ENCODE results near the gene PTAR1. TPM values are rescaled to one million over a fixed set of nuclear protein-coding genes. Genes with fewer than 3 reads are reported as not detected.
A peak's percentile ranks its signal among the peaks of the same experiment; 100 is the strongest.

PTAR1 gene
- total RNA-seq, 1 donor from 2014 or later: 76.8 TPM

DNA sequence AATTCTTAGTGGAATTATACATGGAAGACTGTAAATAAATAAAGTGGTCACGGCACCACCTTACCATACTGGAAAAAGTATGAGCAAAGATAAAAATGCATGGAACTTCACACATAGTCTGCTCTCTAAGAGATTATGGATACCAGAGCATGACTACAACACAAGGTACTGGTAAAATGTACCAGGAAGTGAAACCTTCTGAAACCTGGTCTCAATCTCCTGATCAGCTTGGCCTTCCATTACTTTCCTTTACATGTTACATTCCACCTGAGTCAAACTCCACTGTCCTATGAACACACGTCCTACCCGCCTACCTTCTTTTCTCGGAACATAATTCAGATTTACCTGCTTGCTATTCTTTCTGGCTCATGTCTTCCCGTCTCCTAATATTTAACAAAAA is 15.9 kb downstream of the PTAR1 start:
- Histone ChIP-seq H3K27me3 (ENCODE audit: insufficient read depth, low read length) (no peaks in the 10 kb centered on the region), H4K20me1 (ENCODE audit: insufficient read depth, low read length) (peaks cover 37% of the 10 kb centered on the region), H3K9me3 (ENCODE audit: insufficient read depth, low read depth, low read length) (no peaks in the 10 kb centered on the region), H3K36me3 (ENCODE audit: insufficient read depth, low read length) (peaks cover 3% of the 10 kb centered on the region), H3K4me2 (ENCODE audit: low read length) (no peak overlapping the region), H2AFZ (ENCODE audit: low read depth, low read length) (no peak overlapping the region), H3K27ac (ENCODE audit: low read depth, low read length) (no peak overlapping the region), H3K79me2 (ENCODE audit: insufficient read depth, low read length) (peaks cover 69% of the 10 kb centered on the region), H3K4me3 (ENCODE audit: insufficient read depth, low read depth, low read length) (no peak overlapping the region), H3K9ac (ENCODE audit: low read length) (no peak overlapping the region), H3K4me1 (ENCODE audit: insufficient read depth, low read length) (peaks cover 3% of the 10 kb centered on the region)
- no peak for FAIRE-seq
- Mint-ChIP-seq H3K36me3 (ENCODE audit: low read depth, unreplicated experiment) (peaks cover 2% of the 10 kb centered on the region), H3K4me1 (ENCODE audit: low read depth, unreplicated experiment) (peaks cover 35% of the 10 kb centered on the region), H3K27me3 (ENCODE audit: low read depth, unreplicated experiment) (no peaks in the 10 kb centered on the region), H3K27ac (ENCODE audit: unreplicated experiment) (no peak overlapping the region), H3K4me3 (ENCODE audit: unreplicated experiment) (no peak overlapping the region), H3K9me3 (ENCODE audit: unreplicated experiment) (no peaks in the 10 kb centered on the region)
- TF ChIP-seq CTCF (IDR thresholded peaks at IDR 0.05; ENCODE audit: insufficient read depth, low read depth, low read length): no peak
- TF ChIP-seq EZH2 (IDR thresholded peaks at IDR 0.05; ENCODE audit: insufficient read depth, low read length): no peak
- no peak for DNase-seq (ENCODE audit: low read depth)

- Mint-ChIP-seq H3K4me3 (ENCODE audit: unreplicated experiment) (no peak overlapping the region), H3K27ac (ENCODE audit: unreplicated experiment) (no peak overlapping the region), H3K27me3 (ENCODE audit: low read depth, unreplicated experiment) (no peaks in the 10 kb centered on the region), H3K36me3 (ENCODE audit: low read depth, unreplicated experiment) (peaks cover 8% of the 10 kb centered on the region), H3K4me1 (ENCODE audit: low read depth, unreplicated experiment) (peaks cover 16% of the 10 kb centered on the region), H3K9me3 (ENCODE audit: unreplicated experiment) (no peaks in the 10 kb centered on the region)
- Histone ChIP-seq H3K4me1 (ENCODE audit: insufficient read depth, low read length) (no peaks in the 10 kb centered on the region), H2AFZ (ENCODE audit: low read depth, low read length) (no peak overlapping the region), H4K20me1 (ENCODE audit: insufficient read depth, low read length) (peaks cover 15% of the 10 kb centered on the region), H3K9ac (ENCODE audit: low read length) (no peak overlapping the region), H3K4me2 (ENCODE audit: low read length) (no peak overlapping the region), H3K36me3 (ENCODE audit: insufficient read depth, low read length) (peaks cover under 1% of the 10 kb centered on the region), H3K27ac (ENCODE audit: low read depth, low read length) (no peak overlapping the region), H3K79me2 (ENCODE audit: insufficient read depth, low read length) (peaks cover 52% of the 10 kb centered on the region), H3K4me3 (ENCODE audit: insufficient read depth, low read depth, low read length) (no peak overlapping the region), H3K27me3 (ENCODE audit: insufficient read depth, low read length) (no peaks in the 10 kb centered on the region), H3K9me3 (ENCODE audit: insufficient read depth, low read depth, low read length) (no peaks in the 10 kb centered on the region)
- peak; percentile 17 for FAIRE-seq
- no peak for DNase-seq (ENCODE audit: low read depth)
- TF ChIP-seq EZH2 (IDR thresholded peaks at IDR 0.05; ENCODE audit: insufficient read depth, low read length): no peak
- TF ChIP-seq CTCF (IDR thresholded peaks at IDR 0.05; ENCODE audit: insufficient read depth, low read depth, low read length): no peak
These were observed 18.8 kb downstream of the PTAR1 start for GRCh38 chr9:69740872-69741505.

- H3K4me3 Mint-ChIP-seq (ENCODE audit: unreplicated experiment): no peak overlapping the region
- Histone ChIP-seq H4K20me1 (ENCODE audit: insufficient read depth, low read length) (no peaks in the 10 kb centered on the region), H3K4me1 (ENCODE audit: insufficient read depth, low read length) (no peaks in the 10 kb centered on the region), H2AFZ (ENCODE audit: low read depth, low read length) (no peak overlapping the region), H3K36me3 (ENCODE audit: insufficient read depth, low read length) (peaks cover 36% of the 10 kb centered on the region), H3K4me2 (ENCODE audit: low read length) (no peak overlapping the region), H3K4me3 (ENCODE audit: insufficient read depth, low read depth, low read length) (no peak overlapping the region), H3K9ac (ENCODE audit: low read length) (no peak overlapping the region), H3K79me2 (ENCODE audit: insufficient read depth, low read length) (peaks cover 7% of the 10 kb centered on the region), H3K27me3 (ENCODE audit: insufficient read depth, low read length) (no peaks in the 10 kb centered on the region), H3K27ac (ENCODE audit: low read depth, low read length) (no peak overlapping the region), H3K9me3 (ENCODE audit: insufficient read depth, low read depth, low read length) (no peaks in the 10 kb centered on the region)
- no peak overlapping the region for H3K27ac Mint-ChIP-seq (ENCODE audit: unreplicated experiment)
- H3K36me3 Mint-ChIP-seq (ENCODE audit: low read depth, unreplicated experiment): peaks cover 12% of the 10 kb centered on the region
- no peaks in the 10 kb centered on the region for H3K27me3 Mint-ChIP-seq (ENCODE audit: low read depth, unreplicated experiment)
- FAIRE-seq (no peak), DNase-seq (ENCODE audit: low read depth) (no peak)
- TF ChIP-seq CTCF (IDR thresholded peaks at IDR 0.05; ENCODE audit: insufficient read depth, low read depth, low read length): no peak
- no peak for TF ChIP-seq EZH2 (IDR thresholded peaks at IDR 0.05; ENCODE audit: insufficient read depth, low read length)
- H3K9me3 Mint-ChIP-seq (ENCODE audit: unreplicated experiment): no peaks in the 10 kb centered on the region
- H3K4me1 Mint-ChIP-seq (ENCODE audit: low read depth, unreplicated experiment): peaks cover 2% of the 10 kb centered on the region
These were observed 28.5 kb downstream of the PTAR1 start for GRCh38 chr9:69731348-69731747.

Measured in astrocyte (in vitro differentiated cells and primary cell).